GM12874 (cell line): Measurements from ENCODE around the gene CDH20.

Source experiments
- CTCF ChIP-seq: IDR thresholded peaks from 2 replicates; pipeline ENCODE4 v1.5.1; 2011; ENCODE audit warnings: low read depth, mild to moderate bottlenecking, control low read depth, low read length, moderate library complexity; ENCODE audit not compliant: insufficient read depth

The CDH20 gene

GRCh38 chr18:61549889-61550288 lies 216.7 kb downstream of the CDH20 start:
- no peak for TF ChIP-seq CTCF

GRCh38 chr18:61551586-61551985 lies 218.4 kb downstream of the CDH20 start:
- peak; percentile 66 for TF ChIP-seq CTCF

- TF ChIP-seq CTCF, result no peak
These were observed 219.9 kb downstream of the CDH20 start for GRCh38 chr18:61553045-61553659.

GRCh38 chr18:61554117-61554776 lies 221.0 kb downstream of the CDH20 start:
- TF ChIP-seq CTCF, result no peak

GRCh38 chr18:61554946-61555361 lies 221.7 kb downstream of the CDH20 start:
- no peak for TF ChIP-seq CTCF

GRCh38 chr18:61556316-61556715 lies 223.1 kb downstream of the CDH20 start:
- no peak for TF ChIP-seq CTCF

GRCh38 chr18:61556862-61557261 lies 223.6 kb downstream of the CDH20 start:
- TF ChIP-seq CTCF, result no peak
